TTC549 (cell line): ENCODE measurements around the gene IL1R1.

Experiments
- FAIRE-seq: peaks from 2 replicates; lab custom pipeline; 2012; peaks lifted over from hg19 to GRCh38; lab: Jason Lieb, UNC

IL1R1 gene

GRCh38 chr2:102177814-102178478 lies 35.4 kb downstream of the IL1R1 start:
- FAIRE-seq, result no peak

- FAIRE-seq, result no peak
These were observed 36.5 kb downstream of the IL1R1 start for GRCh38 chr2:102179061-102179460.

GRCh38 chr2:102179788-102180686 lies 37.5 kb downstream of the IL1R1 start:
- FAIRE-seq, result no peak

GRCh38 chr2:102180687-102180999 lies 38.1 kb downstream of the IL1R1 start:
- FAIRE-seq, result no peak

GRCh38 chr2:102181376-102181775 lies 38.8 kb downstream of the IL1R1 start:
- no peak for FAIRE-seq

DNA sequence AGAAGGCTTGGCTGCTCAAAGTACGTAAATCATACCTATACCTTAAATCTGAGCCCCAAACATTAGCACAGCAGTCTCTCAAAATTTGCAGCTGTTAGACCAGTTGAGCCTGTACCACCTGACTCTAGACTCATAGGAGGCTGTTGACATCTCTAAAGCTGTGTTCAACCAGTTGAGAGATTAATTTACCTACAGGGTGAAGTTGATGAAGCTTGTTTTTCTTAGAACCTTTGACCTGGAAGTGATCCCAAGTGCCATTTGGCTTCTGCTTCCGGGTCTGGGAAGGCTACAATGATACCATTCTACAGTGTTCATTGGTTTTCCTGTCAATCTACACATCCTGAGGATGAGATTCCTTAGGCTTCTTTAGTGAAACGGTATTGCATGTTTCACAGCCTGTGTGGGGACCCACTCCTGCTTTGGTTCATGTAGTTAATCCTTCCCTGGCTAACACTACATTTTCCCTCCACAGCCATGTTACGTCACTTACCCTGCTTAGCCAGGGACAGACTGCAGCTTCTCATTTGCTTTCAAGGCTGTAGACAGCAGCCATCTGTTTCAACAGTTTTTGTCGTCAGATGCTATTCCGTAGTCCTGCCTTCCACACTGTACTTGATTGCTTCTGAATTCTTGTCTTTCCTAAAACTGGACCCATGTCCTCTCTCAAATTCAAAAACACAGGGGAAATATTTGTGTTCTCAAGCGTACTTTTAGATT lies 39.5 kb downstream of the IL1R1 start:
- no peak for FAIRE-seq

- no peak for FAIRE-seq
These were observed 41.5 kb downstream of the IL1R1 start for GRCh38 chr2:102184018-102184417.

GRCh38 chr2:102184568-102184967 lies 42.0 kb downstream of the IL1R1 start:
- no peak for FAIRE-seq

DNA sequence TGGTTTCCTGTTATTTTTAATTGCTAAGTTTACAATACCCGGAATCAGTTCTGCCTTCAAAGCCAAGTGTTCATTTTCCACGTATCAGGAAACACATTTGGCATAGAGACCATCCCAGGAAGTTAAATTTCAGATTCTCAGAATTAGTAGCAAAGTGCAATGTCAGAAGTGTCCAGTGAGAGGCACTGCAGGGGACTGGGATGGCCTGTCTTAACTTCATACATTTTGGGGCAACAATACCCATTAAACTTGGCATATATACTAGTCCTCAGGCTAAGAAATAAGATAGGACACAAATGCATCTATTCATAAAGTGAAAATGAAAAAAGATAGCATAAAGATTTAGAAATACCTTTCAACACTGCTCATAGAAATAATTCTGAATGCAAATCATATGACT lies 42.8 kb downstream of the IL1R1 start:
- no peak for FAIRE-seq

GRCh38 chr2:102186791-102187495 lies 44.4 kb downstream of the IL1R1 start, which contains the start of gene IL1RL2:
Gene IL1RL2, plus strand, starts transcription at chr2:102187023. Its CDS starts 845 bp downstream, at chr2:102187868.
- FAIRE-seq, result no peak

- FAIRE-seq, result no peak
These were observed 45.1 kb downstream of the IL1R1 start for GRCh38 chr2:102187496-102188150.

DNA sequence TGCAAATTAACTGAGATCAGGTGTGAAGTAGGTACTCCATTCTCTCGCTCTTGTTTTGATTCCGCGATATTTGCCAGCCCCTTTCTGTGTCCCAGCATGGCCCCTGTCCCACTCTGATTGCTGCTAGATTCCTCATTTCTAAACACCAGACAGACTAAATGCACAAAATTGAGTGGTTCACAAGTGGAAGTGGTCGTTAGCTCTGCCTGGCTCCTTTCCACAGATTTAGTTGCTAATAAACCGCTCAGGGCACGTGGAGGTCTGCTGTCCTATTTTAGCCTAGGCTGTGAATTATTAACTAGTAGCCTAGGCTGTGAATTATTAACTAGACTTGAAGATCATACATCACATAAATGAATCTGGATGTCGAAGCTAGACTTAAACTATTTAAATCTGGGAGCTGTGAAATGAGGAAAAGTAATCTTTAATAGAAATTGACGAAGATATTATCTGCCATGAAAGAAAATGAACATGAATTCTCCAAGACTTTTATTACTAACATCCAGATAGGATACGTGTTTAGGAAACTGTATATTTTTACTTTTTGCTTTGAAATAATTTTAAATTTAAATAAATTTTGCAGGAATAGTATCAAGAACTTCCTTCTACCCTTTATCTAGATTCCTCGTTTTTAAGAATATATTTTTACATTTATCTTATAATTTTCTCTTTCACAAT lies 48.0 kb downstream of the IL1R1 start:
- no peak for FAIRE-seq

- FAIRE-seq, result no peak
These were observed 49.0 kb downstream of the IL1R1 start for GRCh38 chr2:102191501-102191900.

DNA sequence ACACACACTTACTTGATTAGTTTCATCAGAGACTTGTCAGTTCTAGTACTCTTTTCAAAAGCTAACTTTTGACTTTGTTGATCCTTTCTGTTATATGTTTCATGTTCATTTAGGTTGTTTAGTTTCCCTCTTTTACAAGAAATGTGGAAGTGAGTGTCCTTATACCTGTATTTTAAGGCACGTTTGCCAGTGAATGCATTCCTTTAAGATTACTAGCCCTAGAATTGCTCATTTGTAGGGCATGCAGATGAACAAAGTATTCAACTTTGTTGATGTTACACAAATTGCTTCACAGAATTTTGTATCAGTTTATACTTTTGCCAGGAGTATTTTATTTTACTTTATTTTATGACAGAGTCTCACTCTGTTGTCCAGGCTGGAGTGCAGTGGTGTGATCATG lies 50.5 kb downstream of the IL1R1 start:
- no peak for FAIRE-seq

DNA sequence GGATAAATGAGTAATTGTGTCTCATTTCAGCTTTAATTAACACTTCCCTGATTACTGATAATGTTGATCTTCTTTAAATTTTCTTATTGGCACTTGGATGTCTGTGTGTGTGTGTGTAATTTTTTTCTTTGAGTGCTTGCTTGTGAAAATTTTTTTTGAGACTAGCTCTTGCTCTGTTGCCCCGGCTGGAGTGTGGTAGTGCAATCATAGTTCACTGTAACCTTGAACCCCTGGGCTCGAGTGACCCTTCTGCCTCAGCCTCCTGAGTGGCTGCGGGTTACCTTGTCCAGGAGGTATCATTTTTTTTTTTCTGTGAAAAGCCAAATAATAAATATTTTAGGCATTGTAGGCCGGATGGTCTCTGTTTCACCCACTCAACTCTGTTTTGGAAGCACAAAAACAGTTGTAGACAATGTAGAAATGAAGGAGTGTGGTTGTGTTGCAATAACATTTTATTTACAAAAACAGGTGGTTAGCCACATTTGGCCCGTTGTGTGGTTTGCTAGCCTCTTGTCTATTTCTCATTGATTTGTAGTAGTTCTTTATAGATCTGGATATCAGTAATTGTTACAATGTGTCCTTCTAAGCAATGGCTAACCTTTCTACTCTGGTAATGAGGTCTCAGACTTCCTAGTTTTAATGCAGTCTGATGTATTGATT lies 52.2 kb downstream of the IL1R1 start:
- no peak for FAIRE-seq

- FAIRE-seq, result no peak
These were observed 55.0 kb downstream of the IL1R1 start for GRCh38 chr2:102197389-102198137.

GRCh38 chr2:102200539-102200938 lies 58.0 kb downstream of the IL1R1 start:
- no peak for FAIRE-seq

DNA sequence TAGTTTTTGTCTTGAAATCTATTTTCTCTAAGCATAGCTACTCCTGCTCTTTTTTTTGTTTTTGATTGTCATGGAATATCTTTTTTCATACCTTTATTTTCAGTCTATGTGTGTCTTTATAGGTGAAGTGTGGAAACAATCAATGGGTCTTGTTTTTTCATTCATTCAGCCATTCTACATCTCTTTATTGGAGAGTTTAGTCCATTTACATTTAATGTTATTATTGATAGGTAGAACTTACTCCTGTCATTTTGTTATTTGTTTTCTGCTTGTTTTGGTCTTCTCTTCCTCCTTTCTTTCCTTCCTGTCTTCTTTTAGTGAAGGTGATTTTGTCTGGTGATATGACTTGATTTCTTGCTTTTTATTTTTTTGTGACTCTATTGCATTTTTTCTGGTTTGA lies 62.1 kb downstream of the IL1R1 start:
- no peak for FAIRE-seq

- no peak for FAIRE-seq
These were observed 64.3 kb downstream of the IL1R1 start for GRCh38 chr2:102206666-102207341.
